GM21381 (cell line): Measurements from ENCODE around the gene LRRC75A.

ENCODE experiments used
- ATAC-seq: cut with Tn5 transposase; IDR thresholded peaks from one replicate; pipeline ENCODE4 v1.9.1; 2021; ENCODE audit warnings: mild to moderate bottlenecking, moderate library complexity; ENCODE audit not compliant: unreplicated experiment

The LRRC75A gene

GRCh38 chr17:16473044-16474011 is 18.7 kb downstream of the LRRC75A start:
- no peak for ATAC-seq

DNA sequence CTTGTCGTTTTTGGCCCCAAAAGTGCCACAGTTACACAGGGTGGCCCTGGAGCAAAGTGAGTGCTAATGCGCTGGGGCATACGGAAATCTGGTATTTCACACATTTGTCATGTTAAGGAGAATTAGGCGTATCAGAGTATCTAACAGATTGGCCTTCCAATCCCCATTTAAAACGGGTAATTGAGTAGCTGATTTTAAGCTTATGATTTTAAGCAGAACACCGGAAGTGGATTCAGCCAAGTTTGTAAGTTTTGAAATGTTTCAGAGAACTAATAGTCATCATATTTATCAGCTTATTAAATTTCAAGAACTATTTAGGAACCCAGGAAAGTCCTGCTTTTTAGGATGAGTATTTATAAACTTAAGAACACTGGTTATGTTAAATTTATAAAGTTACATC is 19.5 kb downstream of the LRRC75A start:
- ATAC-seq, result no peak

DNA sequence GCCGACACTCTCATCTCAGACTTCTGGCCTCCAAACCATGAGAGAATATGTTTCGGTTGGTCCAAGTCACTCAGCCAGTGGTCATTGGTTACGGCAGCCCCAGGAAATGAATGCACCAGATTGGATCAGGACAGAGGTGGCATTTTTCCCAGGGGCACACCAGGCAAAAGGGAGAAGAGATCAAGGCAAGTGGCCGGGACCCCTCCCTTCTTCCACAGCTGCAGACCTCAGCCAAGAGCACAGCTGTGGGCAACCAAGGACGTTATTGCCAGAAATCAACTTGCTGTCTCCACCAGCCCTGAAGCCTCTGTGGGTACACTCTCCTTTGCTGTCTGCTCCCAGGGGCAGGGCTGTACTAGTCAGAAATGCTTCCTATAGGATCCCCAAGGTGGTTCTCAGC is 20.7 kb downstream of the LRRC75A start:
- no peak for ATAC-seq

- ATAC-seq, result no peak
Observed at GRCh38 chr17:16470265-16470664, 21.7 kb downstream of the LRRC75A start.

GRCh38 chr17:16468428-16468992 is 23.5 kb downstream of the LRRC75A start:
- no peak for ATAC-seq

GRCh38 chr17:16467886-16468285 is 24.1 kb downstream of the LRRC75A start:
- no peak for ATAC-seq

- ATAC-seq, result no peak
Observed at GRCh38 chr17:16467044-16467443, 24.9 kb downstream of the LRRC75A start.

DNA sequence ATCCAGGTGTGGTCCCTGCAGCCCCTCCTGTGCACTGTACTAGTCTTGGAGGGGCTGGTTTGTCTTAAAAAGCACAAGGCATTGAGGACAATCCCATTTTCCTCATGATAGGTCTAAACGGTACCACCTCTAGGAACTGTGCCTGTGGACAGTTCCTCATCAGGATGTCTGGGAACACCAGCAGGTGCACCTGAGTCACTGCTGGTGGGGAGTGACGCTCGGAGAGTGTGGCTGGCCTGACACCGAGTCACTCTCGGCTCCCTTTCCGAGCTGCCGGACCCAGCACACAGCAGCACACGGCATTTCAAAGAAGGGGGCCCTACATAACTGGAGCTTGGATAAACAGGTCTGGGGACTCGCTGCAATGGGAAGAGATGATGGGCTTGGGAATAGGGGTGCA is 25.6 kb downstream of the LRRC75A start:
- no peak for ATAC-seq

- no peak for ATAC-seq
Observed at GRCh38 chr17:16465861-16466338, 26.1 kb downstream of the LRRC75A start.

- no peak for ATAC-seq
Observed at GRCh38 chr17:16465052-16465312, 27.0 kb downstream of the LRRC75A start.

DNA sequence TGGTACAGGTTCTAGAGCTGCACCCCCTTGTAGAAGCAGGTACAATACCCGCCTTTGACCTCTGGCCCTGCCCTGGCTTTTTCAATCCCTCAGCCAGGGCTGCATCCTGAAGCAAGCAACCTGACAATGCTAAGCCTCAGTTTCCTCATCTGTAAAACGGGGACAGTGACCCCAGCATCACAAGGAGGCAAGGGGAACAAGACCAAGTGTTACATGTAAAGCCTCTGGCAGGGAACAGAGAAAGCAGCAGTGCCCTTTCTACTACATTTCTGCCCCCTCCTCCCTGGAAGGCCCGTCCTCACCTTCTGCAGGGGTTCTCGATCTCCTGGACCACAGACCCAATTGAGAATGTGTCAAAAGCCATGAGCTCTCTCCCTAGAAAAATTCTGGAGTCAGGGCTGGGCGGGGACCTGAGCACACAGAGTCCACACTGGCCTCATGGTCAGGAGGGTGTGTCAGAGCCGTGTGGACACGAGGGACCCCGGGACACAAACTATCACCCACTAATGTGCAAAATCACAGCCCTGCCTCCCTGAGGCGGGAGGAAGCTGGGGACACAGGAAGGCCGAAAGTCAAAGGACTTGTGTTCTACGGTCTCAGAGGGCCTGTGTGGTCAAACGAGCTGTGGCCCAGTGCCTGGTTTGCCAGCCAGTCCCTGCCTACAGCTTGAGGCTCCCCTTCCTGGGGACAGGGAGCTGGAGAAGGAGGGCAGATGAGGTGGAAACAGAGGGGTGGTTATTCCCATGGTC is 27.5 kb downstream of the LRRC75A start:
- ATAC-seq, result no peak

- no peak for ATAC-seq
Observed at GRCh38 chr17:16463358-16464302, 28.4 kb downstream of the LRRC75A start.

DNA sequence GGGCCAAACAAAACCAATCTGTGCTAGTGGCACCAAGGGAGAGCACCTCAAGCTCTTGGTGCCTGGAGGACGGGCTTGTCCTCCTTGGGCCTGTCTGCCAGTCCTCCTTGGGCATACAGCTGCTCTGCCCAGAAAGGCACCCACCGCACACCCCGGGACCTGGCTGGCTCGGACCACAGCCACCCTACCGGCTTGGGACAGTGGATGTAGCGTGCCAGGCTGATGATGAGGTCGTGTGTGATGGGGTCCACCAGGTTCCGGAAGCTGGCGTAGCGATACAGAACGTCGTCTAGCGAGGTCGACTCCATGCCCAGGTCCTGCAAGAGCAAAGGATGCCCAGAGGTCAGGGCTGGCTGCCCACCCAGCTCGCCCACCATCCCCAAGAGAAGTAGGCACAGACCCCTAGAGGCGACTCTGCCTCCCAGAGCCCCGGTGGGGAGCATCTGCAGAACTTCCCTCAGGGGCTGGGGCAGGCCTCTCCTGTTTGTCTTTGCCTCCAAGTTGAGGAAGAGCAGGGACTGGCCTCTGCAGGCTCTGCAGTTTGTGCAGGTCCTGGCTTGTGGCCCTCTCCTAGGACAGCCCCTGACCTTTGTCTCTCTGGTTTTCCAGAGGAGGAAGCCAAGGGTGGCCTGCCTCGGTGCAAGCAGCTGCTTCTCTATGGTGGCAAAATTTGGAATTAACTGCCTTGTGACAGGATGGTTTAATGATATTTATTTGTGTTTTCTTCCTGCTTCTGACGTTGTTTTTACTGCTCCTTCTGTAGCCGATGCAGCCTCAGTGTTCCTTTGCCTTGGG is 29.7 kb downstream of the LRRC75A start:
- no peak for ATAC-seq

DNA sequence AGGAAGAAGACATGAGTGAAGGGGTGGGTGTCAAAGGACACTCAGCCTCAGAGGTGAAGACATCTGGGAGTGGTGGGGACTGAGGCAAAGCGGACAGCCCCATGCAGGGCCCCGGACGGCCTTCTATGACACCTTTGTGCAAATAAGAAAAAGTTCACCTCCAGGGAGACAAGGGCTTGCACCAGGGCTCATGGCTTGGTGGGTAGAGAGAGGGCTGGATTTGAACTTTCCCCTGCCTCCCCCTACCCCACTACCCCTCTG is 30.5 kb downstream of the LRRC75A start:
- ATAC-seq, result no peak

GRCh38 chr17:16460796-16461605 is 31.0 kb downstream of the LRRC75A start:
- ATAC-seq, result no peak

GRCh38 chr17:16459855-16460550 is 32.0 kb downstream of the LRRC75A start:
- no peak for ATAC-seq

- ATAC-seq, result no peak
Observed at GRCh38 chr17:16459271-16459670, 32.7 kb downstream of the LRRC75A start.

DNA sequence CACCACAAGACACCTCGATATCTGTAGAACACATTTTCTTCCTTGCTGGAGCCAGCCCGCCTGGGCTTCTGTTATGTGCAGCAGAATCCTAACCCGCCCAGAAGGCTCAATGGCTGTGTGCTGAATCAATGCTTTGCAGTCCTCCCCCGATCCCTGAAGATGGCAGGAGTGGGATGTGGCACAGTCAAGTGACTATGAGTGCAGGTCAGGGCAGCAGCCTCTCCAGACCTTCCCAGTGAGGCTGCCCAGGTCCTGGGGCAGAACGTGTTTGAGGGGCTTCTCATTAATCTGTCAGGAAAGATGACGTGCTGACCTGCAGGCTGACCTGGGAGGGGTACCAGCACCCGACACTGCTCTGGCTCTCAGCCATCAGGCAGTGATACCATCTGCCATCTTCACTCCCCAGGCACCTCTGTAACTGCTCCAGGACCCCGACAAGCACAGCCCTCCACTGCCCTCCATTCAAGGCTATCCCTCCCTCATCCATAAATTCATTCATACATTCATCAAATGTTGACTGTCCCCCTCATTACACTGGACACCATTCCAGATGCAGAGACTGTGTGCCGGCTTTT is 35.2 kb downstream of the LRRC75A start:
- ATAC-seq, result no peak
